Activated T-cell treated with anti-CD3 and anti-CD28 coated beads for 4 hours (primary cell): ENCODE measurements around the gene GBA2.
A peak's percentile ranks its signal among the peaks of the same experiment; 100 is the strongest.

Experiments
- DNase-seq: peaks from one replicate; pipeline ENCODE4 v3.0.0-alpha.2; 2020

GBA2 gene

GRCh38 chr9:35714123-35714522 lies 34.9 kb downstream of the GBA2 start:
- no peak for DNase-seq

- DNase-seq = no peak
Measured at GRCh38 chr9:35713578-35713977, 35.5 kb downstream of the GBA2 start.

- DNase-seq = no peak
Measured at GRCh38 chr9:35712762-35713400, 36.1 kb downstream of the GBA2 start.

GRCh38 chr9:35711501-35712428 lies 37.3 kb downstream of the GBA2 start:
- DNase-seq = no peak

GRCh38 chr9:35710818-35711500 lies 38.1 kb downstream of the GBA2 start:
- no peak for DNase-seq

GRCh38 chr9:35708146-35708545 lies 40.9 kb downstream of the GBA2 start:
- no peak for DNase-seq

- no peak for DNase-seq
Measured at GRCh38 chr9:35706951-35707350, 42.1 kb downstream of the GBA2 start.

GRCh38 chr9:35705836-35706430 lies 43.1 kb downstream of the GBA2 start:
- DNase-seq = no peak

- DNase-seq = no peak
Measured at GRCh38 chr9:35705372-35705771, 43.7 kb downstream of the GBA2 start.

- DNase-seq = no peak
Measured at GRCh38 chr9:35703906-35704672, 44.9 kb downstream of the GBA2 start.

GRCh38 chr9:35702696-35703095 lies 46.3 kb downstream of the GBA2 start:
- DNase-seq = no peak

GRCh38 chr9:35700942-35701341 lies 48.1 kb downstream of the GBA2 start:
- DNase-seq = no peak

GRCh38 chr9:35700031-35700430 lies 49.0 kb downstream of the GBA2 start:
- DNase-seq = no peak

- no peak for DNase-seq
Measured at GRCh38 chr9:35698231-35698630, 50.8 kb downstream of the GBA2 start.

GRCh38 chr9:35697486-35697885 lies 51.5 kb downstream of the GBA2 start:
- DNase-seq = no peak

- DNase-seq = peak; percentile 33
Measured at GRCh38 chr9:35696520-35697215, 52.4 kb downstream of the GBA2 start.

GRCh38 chr9:35695943-35696401 lies 53.1 kb downstream of the GBA2 start:
- DNase-seq = no peak

GRCh38 chr9:35691757-35692301 lies 57.2 kb downstream of the GBA2 start:
- no peak for DNase-seq

- DNase-seq = no peak
Measured at GRCh38 chr9:35691334-35691650, 57.7 kb downstream of the GBA2 start.

GRCh38 chr9:35690614-35691333 lies 58.3 kb downstream of the GBA2 start:
- peak; percentile 17 for DNase-seq

- DNase-seq = no peak
Measured at GRCh38 chr9:35690294-35690613, 58.8 kb downstream of the GBA2 start.
